HL-60 (cell line): Measurements from ENCODE around the gene KANSL1.

Experiments used
- DNase-seq, 2 experiments: peaks; one replicate each; pipeline ENCODE4 v3.0.0-alpha.2; 2010 to 2020; ENCODE audit warnings: low read depth in 1 of 2, low spot score in 1 of 2
- H3K27ac ChIP-seq: fragments of 250-450 bp; sonication (Bioruptor Pico); replicated peaks from 2 replicates; pipeline ENCODE4 v1.5.1; 2020; ENCODE audit warnings: mild to moderate bottlenecking, moderate library complexity
- H3K27me3 ChIP-seq: fragments of 250-450 bp; sonication (Bioruptor Pico); 2 replicates; pipeline ENCODE4 v1.5.1; 2021; ENCODE audit warnings: mild to moderate bottlenecking, moderate library complexity; ENCODE audit not compliant: insufficient read depth, poor library complexity, severe bottlenecking
- H3K4me3 ChIP-seq: replicated peaks from 2 replicates; pipeline ENCODE4 v1.5.1; 2011; ENCODE audit warnings: mild to moderate bottlenecking, control low read depth, low read length; ENCODE audit not compliant: insufficient read depth
- CTCF ChIP-seq: IDR thresholded peaks from one replicate; pipeline ENCODE4 v1.5.1; 2011; ENCODE audit warnings: low read length, control low read depth, inconsistent platforms; ENCODE audit not compliant: insufficient read depth
- GABPA ChIP-seq: IDR thresholded peaks from 2 replicates; pipeline ENCODE4 v1.6.1; 2012; ENCODE audit warnings: low read depth
- POLR2AphosphoS5 ChIP-seq: IDR thresholded peaks from 2 replicates; pipeline ENCODE4 v1.6.1; 2012; ENCODE audit warnings: low read depth
- REST ChIP-seq: IDR thresholded peaks from 2 replicates; pipeline ENCODE4 v1.6.1; 2012; ENCODE audit warnings: low read depth; ENCODE audit not compliant: insufficient replicate concordance
- SPI1 ChIP-seq: IDR thresholded peaks from 2 replicates; pipeline ENCODE4 v1.6.1; 2012; ENCODE audit warnings: low read depth, mild to moderate bottlenecking, borderline replicate concordance

KANSL1 gene

GRCh38 chr17:46046957-46047356, 146.3 kb downstream of the KANSL1 start:
- Histone ChIP-seq H3K4me3 (no peak overlapping the region), H3K27me3 (no peaks in the 10 kb centered on the region), H3K27ac (no peak overlapping the region)
- DNase-seq: no peak
- TF ChIP-seq POLR2AphosphoS5: no peak
- no peak for TF ChIP-seq GABPA
- no peak for TF ChIP-seq REST
- no peak for TF ChIP-seq CTCF
- no peak for TF ChIP-seq SPI1

- Histone ChIP-seq H3K27me3 (no peaks in the 10 kb centered on the region), H3K27ac (peak overlapping the region; percentile 50), H3K4me3 (no peak overlapping the region)
- DNase-seq: no peak
- TF ChIP-seq CTCF (no peak), GABPA (no peak)
Measured at GRCh38 chr17:46045639-46046038, 147.6 kb downstream of the KANSL1 start.

GRCh38 chr17:46044989-46045388, 148.2 kb downstream of the KANSL1 start:
- Histone ChIP-seq H3K4me3 (no peak overlapping the region), H3K27ac (peak overlapping the region; percentile 26), H3K27me3 (no peaks in the 10 kb centered on the region)
- DNase-seq: no peak
- no peak for TF ChIP-seq CTCF
- TF ChIP-seq REST: no peak
- TF ChIP-seq SPI1: no peak
- TF ChIP-seq POLR2AphosphoS5: no peak
- no peak for TF ChIP-seq GABPA

GRCh38 chr17:46044286-46044928, 148.8 kb downstream of the KANSL1 start:
- no peaks in the 10 kb centered on the region for H3K27me3 ChIP-seq
- DNase-seq: peak; percentile 31 to 80
- H3K27ac ChIP-seq: no peak overlapping the region
- no peak overlapping the region for H3K4me3 ChIP-seq
- no peak for TF ChIP-seq GABPA
- peak; percentile 70 for TF ChIP-seq CTCF
- no peak for TF ChIP-seq POLR2AphosphoS5
- no peak for TF ChIP-seq SPI1
- no peak for TF ChIP-seq REST
